Measurements from ENCODE around the gene SFI1.
"Not testable (repeated sequence)": the region's sequence is repeated elsewhere in the genome, so short reads cannot be mapped to it uniquely, and the experiment has no call there.

The SFI1 gene

DNA sequence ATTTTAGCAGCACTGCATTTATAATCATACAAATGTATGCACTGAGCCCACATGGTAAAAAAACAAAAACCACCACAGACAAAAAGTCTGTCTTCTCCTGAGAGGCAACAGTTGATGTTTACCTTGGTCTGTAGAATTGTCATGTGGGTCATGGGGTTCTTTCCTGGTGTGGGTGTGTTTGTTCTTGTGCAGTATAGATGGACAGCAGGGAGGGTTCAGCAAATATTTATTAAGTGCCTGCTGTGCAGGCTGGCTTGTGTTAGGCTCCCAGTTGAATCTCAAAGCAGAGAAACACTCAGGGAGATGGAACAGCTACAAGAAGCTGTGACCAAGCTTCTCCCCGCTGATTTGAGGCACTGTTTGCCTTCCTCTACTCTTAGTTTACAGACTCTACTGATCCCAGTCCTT is 83.5 kb downstream of the SFI1 start:
- H3K4me3 ChIP-seq (ENCODE audit: low read length): no peak overlapping the region
- no peak for DNase-seq (ENCODE audit: low read depth)
- TF ChIP-seq, protein P1, sequence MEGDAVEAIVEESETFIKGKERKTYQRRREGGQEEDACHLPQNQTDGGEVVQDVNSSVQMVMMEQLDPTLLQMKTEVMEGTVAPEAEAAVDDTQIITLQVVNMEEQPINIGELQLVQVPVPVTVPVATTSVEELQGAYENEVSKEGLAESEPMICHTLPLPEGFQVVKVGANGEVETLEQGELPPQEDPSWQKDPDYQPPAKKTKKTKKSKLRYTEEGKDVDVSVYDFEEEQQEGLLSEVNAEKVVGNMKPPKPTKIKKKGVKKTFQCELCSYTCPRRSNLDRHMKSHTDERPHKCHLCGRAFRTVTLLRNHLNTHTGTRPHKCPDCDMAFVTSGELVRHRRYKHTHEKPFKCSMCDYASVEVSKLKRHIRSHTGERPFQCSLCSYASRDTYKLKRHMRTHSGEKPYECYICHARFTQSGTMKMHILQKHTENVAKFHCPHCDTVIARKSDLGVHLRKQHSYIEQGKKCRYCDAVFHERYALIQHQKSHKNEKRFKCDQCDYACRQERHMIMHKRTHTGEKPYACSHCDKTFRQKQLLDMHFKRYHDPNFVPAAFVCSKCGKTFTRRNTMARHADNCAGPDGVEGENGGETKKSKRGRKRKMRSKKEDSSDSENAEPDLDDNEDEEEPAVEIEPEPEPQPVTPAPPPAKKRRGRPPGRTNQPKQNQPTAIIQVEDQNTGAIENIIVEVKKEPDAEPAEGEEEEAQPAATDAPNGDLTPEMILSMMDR (conservative IDR thresholded peaks at IDR 0.05; ENCODE audit: low read length): no peak

DNA sequence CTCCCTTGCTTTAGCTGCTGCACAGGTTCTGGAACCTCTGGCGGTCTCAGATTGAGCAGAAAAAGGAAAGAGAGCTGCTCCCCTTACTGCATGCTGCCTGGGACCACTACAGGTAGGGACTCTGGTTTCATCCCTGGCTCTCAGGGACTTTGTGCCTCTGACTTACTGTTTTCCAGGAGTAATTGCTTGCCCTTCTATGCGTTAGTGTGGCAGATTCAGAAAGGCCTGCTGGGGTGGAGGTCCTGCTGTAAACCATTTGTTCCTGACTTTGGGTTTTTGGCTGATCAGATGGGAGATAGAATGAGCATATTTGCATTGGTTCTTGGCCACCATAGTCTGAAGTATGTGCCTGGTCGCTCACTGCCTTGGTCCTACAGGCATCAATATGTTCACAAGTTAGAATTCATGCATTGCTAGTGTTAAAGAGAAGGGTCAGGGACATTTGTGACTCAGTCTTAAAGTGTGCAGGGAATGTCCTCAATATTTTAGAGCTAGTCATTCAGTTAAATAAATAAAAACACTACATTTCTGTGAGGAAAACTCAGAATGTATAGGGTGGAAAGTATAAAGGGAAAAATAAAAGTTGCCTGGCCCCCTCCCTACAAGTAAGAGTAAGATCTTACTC is 87.6 kb downstream of the SFI1 start:
- no peak overlapping the region for H3K4me3 ChIP-seq (ENCODE audit: low read length)
- TF ChIP-seq, protein P1 (conservative IDR thresholded peaks at IDR 0.05; ENCODE audit: low read length): no peak
- peak; percentile 35 for DNase-seq (ENCODE audit: low read depth)

GRCh38 chr22:31584804-31585160 is 88.4 kb downstream of the SFI1 start:
- no peak for DNase-seq (ENCODE audit: low read depth)
- TF ChIP-seq, protein P1 (conservative IDR thresholded peaks at IDR 0.05; ENCODE audit: low read length): no peak
- no peak overlapping the region for H3K4me3 ChIP-seq (ENCODE audit: low read length)

DNA sequence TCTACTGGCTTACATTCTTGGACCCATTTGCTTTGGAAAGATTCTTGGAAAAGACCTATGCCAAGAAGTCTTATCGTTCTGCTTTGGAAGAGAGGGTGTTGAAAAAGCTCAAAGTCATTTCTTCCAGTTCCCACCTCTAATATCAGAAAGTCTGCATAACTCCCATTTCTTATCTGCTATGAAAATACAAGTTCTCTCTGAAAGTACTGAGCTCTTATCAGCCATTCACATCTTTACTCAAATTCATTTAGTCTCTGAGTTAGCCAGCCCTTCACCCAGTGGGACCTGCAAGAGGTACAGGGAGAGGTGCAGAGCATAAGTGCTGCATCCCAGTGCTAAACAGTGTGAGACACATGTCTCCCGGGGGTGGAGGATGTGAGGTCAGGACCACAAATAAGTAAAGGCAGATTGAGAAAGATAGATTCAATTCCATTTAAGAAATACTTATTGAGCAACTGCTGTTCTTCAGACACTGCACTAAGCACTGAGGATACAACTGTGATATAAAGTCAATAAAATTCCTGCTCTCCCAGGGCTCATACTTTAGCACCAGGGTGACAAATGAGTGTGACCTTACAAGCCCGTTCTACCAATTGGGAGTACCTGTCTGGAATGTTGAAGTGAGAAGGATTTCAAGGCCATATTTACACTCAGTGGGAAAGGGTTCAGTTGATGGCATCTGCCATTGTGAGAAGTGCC is 89.0 kb downstream of the SFI1 start:
- DNase-seq (ENCODE audit: low read depth): peak; percentile 71
- TF ChIP-seq, protein P1 (conservative IDR thresholded peaks at IDR 0.05; ENCODE audit: low read length): no peak
- H3K4me3 ChIP-seq (ENCODE audit: low read length): no peak overlapping the region

DNA sequence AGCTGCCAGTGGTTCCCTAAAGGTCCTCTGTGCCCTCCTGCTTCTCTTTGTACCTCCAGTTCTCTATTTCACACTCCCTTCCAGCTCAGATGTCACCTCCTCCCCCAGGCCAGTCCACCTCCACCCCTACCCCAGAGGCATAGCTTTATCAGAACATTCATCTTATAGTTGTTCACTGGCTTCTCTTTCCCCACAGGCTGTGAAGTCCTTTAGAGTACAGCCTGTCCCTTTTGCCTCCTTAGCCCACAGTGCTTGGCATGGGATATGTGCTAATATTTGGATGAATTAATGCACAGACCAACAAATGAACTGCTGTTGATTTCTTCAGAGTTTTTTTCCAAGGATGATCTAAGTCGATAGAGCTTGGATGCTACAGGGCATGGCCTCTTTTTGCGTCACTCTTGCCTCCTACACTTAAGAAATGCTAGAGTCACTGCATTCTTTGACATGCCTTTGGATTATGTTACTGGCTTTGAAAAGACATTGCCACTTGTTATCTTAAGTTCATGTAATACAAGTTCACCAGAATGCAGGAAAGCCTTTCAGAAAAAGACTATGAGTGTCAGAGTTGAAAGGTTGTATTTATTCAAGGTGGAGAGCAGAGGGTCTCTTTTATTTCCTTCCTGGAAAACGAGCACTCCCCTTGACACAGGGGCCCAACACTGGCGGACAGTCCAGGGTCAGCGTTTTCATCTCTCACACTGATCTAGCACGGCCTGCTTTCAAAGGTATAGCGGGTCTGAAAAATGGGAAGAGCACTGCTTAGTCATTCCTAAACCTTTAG is 90.0 kb downstream of the SFI1 start:
- H3K4me3 ChIP-seq (ENCODE audit: low read length): no peak overlapping the region
- TF ChIP-seq, protein P1 (conservative IDR thresholded peaks at IDR 0.05; ENCODE audit: low read length): no peak
- DNase-seq (ENCODE audit: low read depth): peak; percentile 33

DNA sequence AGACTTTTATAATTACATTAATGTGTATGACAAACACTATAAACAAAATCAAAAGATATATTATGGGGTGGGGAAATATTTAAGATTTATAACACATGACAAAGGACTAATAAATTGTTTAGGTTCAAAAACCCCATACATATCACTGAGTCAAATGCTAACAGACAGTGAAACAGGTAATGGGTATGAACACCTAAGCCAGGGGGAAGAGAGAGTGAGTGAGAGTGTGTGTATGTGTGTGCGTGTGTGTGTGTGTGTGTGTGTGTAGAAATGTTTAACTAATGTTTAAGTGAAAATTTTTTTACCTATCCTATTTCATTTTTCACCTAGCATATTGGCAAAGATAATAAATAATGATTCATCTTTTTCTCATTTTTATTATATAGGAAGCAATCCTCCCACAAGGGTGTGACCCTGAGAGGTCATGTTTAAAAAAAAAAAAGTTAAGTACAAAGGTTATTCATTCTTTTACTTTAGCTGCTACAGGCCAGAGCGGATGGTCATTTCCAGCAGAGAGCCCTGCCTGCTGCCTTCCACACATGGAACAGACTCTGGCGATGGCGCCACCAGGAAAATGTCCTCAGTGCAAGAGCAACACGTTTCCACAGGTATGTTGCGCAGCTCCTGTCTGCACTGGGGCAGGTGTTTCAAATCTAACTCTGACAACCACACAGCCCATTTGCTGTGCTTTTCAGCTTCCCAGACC is 92.8 kb downstream of the SFI1 start:
- TF ChIP-seq, protein P1 (conservative IDR thresholded peaks at IDR 0.05; ENCODE audit: low read length): no peak
- DNase-seq (ENCODE audit: low read depth): no peak

GRCh38 chr22:31590161-31590560 is 93.8 kb downstream of the SFI1 start:
- not testable (repeated sequence) for DNase-seq (ENCODE audit: low read depth); H3K4me3 ChIP-seq (ENCODE audit: low read length)

More for the DNA sequence above, 92.8 kb downstream of the SFI1 start:
- no peak overlapping the region for H3K4me3 ChIP-seq (ENCODE audit: low read length)
